ENCODE measurements around the gene USP53. TPM values are rescaled to one million over a fixed set of nuclear protein-coding genes. Genes with fewer than 3 reads are reported as not detected.

Gene USP53
- total and polyA plus RNA-seq, 9 of the 15 experiments (the other 6 are each of a cell fraction or from before 2014, with no cell fraction given): 2.9 to 9.6 (median 8.3) TPM

GRCh38 chr4:119204916-119205315 lies 7.6 kb upstream of the USP53 start (continued):
- TF ChIP-seq ATF6 (CRISPR knock-in tag; IDR thresholded peaks at IDR 0.05): no peak

- TF ChIP-seq HES1 (IDR thresholded peaks at IDR 0.05; ENCODE audit: low read depth) (no peak), FOXK2 (conservative IDR thresholded peaks at IDR 0.05 in 1 of 2, IDR thresholded peaks at IDR 0.05 in 1 of 2; ENCODE audit: low read depth in 2 of 2) (no peak), SMAD3 (CRISPR knock-in tag; conservative IDR thresholded peaks at IDR 0.05) (no peak)
- Histone ChIP-seq H3K36me3 (ENCODE audit: control insufficient read depth, insufficient read depth, low read length) (no peaks in the 10 kb centered on the region), H3K27ac (ENCODE audit: extremely low read depth, low read depth, low read length) (no peak overlapping the region), H3K27me3 (ENCODE audit: control insufficient read depth in 2 of 2, insufficient read depth in 2 of 2, low read length in 2 of 2) (no peaks in the 10 kb centered on the region; a peak in 1 of 5 replicates), H3K4me2 (ENCODE audit: insufficient read depth, low read length) (no peak overlapping the region), H3K4me3 (no peak overlapping the region), H3K9me3 (replicated peaks; ENCODE audit: control insufficient read depth, insufficient read depth, low read depth, low read length) (no peaks in the 10 kb centered on the region), H2AFZ (ENCODE audit: low read depth, low read length) (no peak overlapping the region), H3K79me2 (ENCODE audit: control insufficient read depth, insufficient read depth, low read length) (no peaks in the 10 kb centered on the region), H4K20me1 (replicated peaks; ENCODE audit: control insufficient read depth, insufficient read depth, low read length) (no peaks in the 10 kb centered on the region), H3K4me1 (replicated peaks in 1 of 2; ENCODE audit: control insufficient read depth in 2 of 2, insufficient read depth in 2 of 2, low read length in 2 of 2) (peaks cover 0 to 7% of the 10 kb centered on the region in 2 experiments; a peak in 3 of 5 replicates), H3K9me1 (ENCODE audit: control insufficient read depth, insufficient read depth, low read length) (no peaks in the 10 kb centered on the region), H3K9ac (ENCODE audit: insufficient read depth in 1 of 2, low read depth in 2 of 2, low read length in 2 of 2) (no peak overlapping the region)
- FAIRE-seq: no peak
- DNase-seq (ENCODE audit: extremely low read depth in 1 of 4, low spot score in 3 of 4): no peak
- CTCF ChIA-PET (ENCODE audit: low intra/inter-chr PET ratio): no interaction called here
- no peak for ATAC-seq
- BruUV-seq (replicated peaks): no TSS peak
- POLR2A ChIA-PET: no interaction called here
- intact Hi-C loops (cut with micrococcal nuclease): no loop called here
- in situ Hi-C loops (cut with MboI): no loop called here
These were observed 6.8 kb upstream of the USP53 start for GRCh38 chr4:119205690-119206089.
